ENCODE results near the gene CDH4.

DNA sequence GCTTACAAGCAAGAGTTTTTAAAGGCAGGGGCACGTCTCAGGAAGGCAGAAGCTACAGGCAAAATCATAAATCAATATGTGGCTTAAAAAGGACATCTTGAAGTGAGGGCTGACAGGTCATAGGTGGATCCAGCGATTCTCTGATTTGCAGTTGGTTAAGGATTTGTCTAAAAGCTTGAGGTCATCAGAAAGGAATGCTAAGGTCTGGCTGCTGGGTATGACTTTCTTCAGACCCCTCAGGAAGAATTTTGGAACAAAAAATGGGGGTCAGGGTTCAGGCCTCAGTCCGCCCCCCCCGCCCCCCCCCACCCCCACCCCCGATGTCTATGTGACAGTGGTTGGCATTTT lies 261.9 kb downstream of the CDH4 start:
- TF ChIP-seq, protein P1, sequence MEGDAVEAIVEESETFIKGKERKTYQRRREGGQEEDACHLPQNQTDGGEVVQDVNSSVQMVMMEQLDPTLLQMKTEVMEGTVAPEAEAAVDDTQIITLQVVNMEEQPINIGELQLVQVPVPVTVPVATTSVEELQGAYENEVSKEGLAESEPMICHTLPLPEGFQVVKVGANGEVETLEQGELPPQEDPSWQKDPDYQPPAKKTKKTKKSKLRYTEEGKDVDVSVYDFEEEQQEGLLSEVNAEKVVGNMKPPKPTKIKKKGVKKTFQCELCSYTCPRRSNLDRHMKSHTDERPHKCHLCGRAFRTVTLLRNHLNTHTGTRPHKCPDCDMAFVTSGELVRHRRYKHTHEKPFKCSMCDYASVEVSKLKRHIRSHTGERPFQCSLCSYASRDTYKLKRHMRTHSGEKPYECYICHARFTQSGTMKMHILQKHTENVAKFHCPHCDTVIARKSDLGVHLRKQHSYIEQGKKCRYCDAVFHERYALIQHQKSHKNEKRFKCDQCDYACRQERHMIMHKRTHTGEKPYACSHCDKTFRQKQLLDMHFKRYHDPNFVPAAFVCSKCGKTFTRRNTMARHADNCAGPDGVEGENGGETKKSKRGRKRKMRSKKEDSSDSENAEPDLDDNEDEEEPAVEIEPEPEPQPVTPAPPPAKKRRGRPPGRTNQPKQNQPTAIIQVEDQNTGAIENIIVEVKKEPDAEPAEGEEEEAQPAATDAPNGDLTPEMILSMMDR (conservative IDR thresholded peaks at IDR 0.05): no peak
- TF ChIP-seq EZH2 (IDR thresholded peaks at IDR 0.05; ENCODE audit: low read depth): no peak
